Stimulated activated CD8-positive, alpha-beta memory T cell treated with anti-CD3 and anti-CD28 coated beads, Interleukin-2, amount 100 ng/mL, for 1 hour (primary cell): ENCODE data around the gene DYNC1I1.
"Not testable (repeated sequence)": the region's sequence is repeated elsewhere in the genome, so short reads cannot be mapped to it uniquely, and the experiment has no call there.

Experiments
- DNase-seq, 2 donors: peaks; one replicate each; pipeline ENCODE4 v3.0.0-alpha.2; 2020; ENCODE audit warnings: low read depth in 2 of 2

The DYNC1I1 gene

GRCh38 chr7:95908499-95908898 lies 136.1 kb downstream of the DYNC1I1 start:
- no peak for DNase-seq

GRCh38 chr7:95910341-95910740 lies 138.0 kb downstream of the DYNC1I1 start:
- DNase-seq, result no peak

GRCh38 chr7:95915731-95916130 lies 143.4 kb downstream of the DYNC1I1 start:
- no peak for DNase-seq

GRCh38 chr7:95916573-95917297 lies 144.4 kb downstream of the DYNC1I1 start:
- peak; percentile 39 to 49 for DNase-seq

- no peak for DNase-seq
Measured at GRCh38 chr7:95917634-95918033, 145.3 kb downstream of the DYNC1I1 start.

GRCh38 chr7:95919556-95919955 lies 147.2 kb downstream of the DYNC1I1 start:
- no peak for DNase-seq

GRCh38 chr7:95921543-95921942 lies 149.2 kb downstream of the DYNC1I1 start:
- no peak for DNase-seq

- no peak for DNase-seq
Measured at GRCh38 chr7:95922191-95922590, 149.8 kb downstream of the DYNC1I1 start.

- no peak for DNase-seq
Measured at GRCh38 chr7:95925236-95925635, 152.9 kb downstream of the DYNC1I1 start.

- no peak for DNase-seq
Measured at GRCh38 chr7:95925971-95926370, 153.6 kb downstream of the DYNC1I1 start.

- DNase-seq, result no peak
Measured at GRCh38 chr7:95927756-95928155, 155.4 kb downstream of the DYNC1I1 start.

GRCh38 chr7:95929710-95930280 lies 157.4 kb downstream of the DYNC1I1 start:
- DNase-seq, result no peak

- no peak for DNase-seq
Measured at GRCh38 chr7:95931460-95932232, 159.3 kb downstream of the DYNC1I1 start.

- no peak for DNase-seq
Measured at GRCh38 chr7:95933618-95934017, 161.3 kb downstream of the DYNC1I1 start.

GRCh38 chr7:95944867-95945266 lies 172.5 kb downstream of the DYNC1I1 start:
- DNase-seq, result not testable (repeated sequence)

- DNase-seq, result no peak
Measured at GRCh38 chr7:95950698-95951097, 178.3 kb downstream of the DYNC1I1 start.

- no peak for DNase-seq
Measured at GRCh38 chr7:95951531-95951930, 179.2 kb downstream of the DYNC1I1 start.

GRCh38 chr7:95951997-95952795 lies 179.8 kb downstream of the DYNC1I1 start:
- no peak for DNase-seq

- no peak for DNase-seq
Measured at GRCh38 chr7:95952851-95953250, 180.5 kb downstream of the DYNC1I1 start.

- DNase-seq, result no peak
Measured at GRCh38 chr7:95955748-95956147, 183.4 kb downstream of the DYNC1I1 start.

- no peak for DNase-seq
Measured at GRCh38 chr7:95957510-95957909, 185.2 kb downstream of the DYNC1I1 start.

GRCh38 chr7:95960706-95961244 lies 188.4 kb downstream of the DYNC1I1 start:
- DNase-seq, result no peak
